HG03135 (cell line): ENCODE results near the gene PCSK5.
"Not testable (repeated sequence)": the region's sequence is repeated elsewhere in the genome, so short reads cannot be mapped to it uniquely, and the experiment has no call there.

ENCODE experiments used
- ATAC-seq: cut with Tn5 transposase; IDR thresholded peaks from one replicate; pipeline ENCODE4 v1.9.1; 2021; ENCODE audit warnings: mild to moderate bottlenecking, moderate library complexity; ENCODE audit not compliant: unreplicated experiment

Gene PCSK5

DNA sequence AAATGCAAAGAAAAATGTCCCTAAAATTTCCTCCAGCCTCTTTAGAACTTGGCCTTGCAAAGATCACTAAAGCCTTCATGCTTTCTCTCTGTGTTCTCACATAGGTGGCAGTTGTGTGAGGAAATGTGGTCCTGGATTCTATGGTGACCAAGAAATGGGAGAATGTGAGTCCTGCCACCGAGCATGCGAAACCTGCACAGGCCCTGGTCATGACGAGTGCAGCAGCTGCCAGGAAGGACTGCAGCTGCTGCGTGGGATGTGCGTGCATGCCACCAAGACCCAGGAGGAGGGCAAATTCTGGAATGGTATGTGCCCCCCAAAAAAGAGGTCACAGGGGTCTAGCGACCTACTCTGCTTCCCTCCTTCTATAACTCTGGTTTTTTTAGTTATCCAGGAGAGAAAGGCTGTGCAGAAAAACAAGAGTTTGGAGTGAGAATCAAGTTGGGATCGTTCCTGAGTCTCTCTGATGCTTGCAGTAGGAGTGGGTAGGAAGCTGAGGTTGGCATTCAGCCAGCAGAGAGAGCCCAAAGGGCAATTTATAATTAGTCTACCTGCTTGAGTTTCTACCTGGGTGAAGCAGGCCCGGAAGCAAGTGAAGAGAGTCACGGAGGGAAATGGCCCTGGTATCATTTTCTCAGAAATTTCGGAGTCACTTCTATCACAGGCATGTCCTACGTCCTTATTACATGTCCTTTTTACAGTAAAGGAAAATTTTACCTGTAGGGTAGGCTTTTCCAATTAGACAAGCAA lies 406.3 kb downstream of the PCSK5 start:
- no peak for ATAC-seq

- ATAC-seq: no peak
These were observed 407.3 kb downstream of the PCSK5 start for GRCh38 chr9:76297721-76298239.

GRCh38 chr9:76298521-76299144 lies 408.2 kb downstream of the PCSK5 start:
- ATAC-seq: no peak

DNA sequence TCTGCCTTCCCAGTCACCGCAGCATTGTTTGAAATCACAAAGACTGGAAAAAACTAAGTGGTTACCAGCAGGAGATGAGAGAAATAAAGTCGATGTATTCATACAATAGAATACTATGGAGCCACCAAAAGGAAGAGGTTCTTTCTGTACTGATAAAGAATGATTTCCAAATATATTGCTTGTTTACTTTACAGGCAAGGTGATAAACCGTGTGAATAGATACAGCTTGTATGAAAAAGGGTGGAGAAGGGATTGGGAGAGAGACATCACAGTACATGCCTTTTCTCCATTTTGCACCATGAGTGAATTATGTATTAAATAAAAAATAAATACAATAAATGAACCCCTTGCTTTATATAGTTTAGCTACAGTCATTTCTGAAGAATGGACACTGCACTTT lies 412.1 kb downstream of the PCSK5 start:
- peak; percentile 19 for ATAC-seq

- peak; percentile 70 for ATAC-seq
These were observed 412.6 kb downstream of the PCSK5 start for GRCh38 chr9:76302947-76303550.

DNA sequence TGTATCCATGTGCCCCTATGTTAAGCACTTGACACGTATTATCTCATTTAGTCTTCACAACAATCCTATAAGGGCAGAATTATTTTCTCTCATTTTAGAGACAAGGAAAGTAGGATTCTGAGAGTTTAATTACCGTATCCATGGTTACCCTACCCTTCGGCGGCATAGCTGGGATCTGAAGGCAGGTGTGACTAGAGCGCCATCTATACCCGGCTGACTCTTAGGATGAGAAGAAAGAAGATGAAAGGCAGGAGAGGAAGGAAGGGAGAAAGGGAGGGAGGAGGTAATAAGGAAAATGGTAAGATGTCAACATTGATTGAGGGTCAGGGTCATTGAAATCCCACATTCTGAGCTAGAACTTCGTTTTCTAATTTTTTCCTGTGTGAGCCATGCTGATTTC lies 416.6 kb downstream of the PCSK5 start:
- not testable (repeated sequence) for ATAC-seq

- ATAC-seq: no peak
These were observed 420.1 kb downstream of the PCSK5 start for GRCh38 chr9:76310577-76310976.

- no peak for ATAC-seq
These were observed 420.5 kb downstream of the PCSK5 start for GRCh38 chr9:76310991-76311390.

GRCh38 chr9:76311537-76311936 lies 421.1 kb downstream of the PCSK5 start:
- ATAC-seq: no peak

DNA sequence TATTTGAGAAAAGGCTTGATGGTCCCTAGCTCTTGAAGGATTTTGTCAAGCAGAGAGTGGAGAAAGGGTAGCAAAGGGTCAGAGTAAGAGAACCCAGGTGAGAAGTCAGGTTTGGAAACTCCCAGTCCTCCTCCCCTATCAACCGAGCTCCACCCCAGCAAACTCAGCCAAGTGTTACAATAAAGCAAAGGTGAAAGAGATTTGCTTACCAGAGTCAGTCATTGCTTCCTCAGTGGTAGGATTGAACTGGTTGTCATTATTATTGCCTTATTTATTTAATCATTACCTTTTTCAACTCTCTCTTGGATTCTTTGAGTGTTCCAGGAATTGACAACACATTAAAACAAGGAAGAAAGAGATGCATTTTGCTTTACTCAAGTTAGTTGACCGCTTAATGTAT lies 423.3 kb downstream of the PCSK5 start:
- ATAC-seq: no peak

DNA sequence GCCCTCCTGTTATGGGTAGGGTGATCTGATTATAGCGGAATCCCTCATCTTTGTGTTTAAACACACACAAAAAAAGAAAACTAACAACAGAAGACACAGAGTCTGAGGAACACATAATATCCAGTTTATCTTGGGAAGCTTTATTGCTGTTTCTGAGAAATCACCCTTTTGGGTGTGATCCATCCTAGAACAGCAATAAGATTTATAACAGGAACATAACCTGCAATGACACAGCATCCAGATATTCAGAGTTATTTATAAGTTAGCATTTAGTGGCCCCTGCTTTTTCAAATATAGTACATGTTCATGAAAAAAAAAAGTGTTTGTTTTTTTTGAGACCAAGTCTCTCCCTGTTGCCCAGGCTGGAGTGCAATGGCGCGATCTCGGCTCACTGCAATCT lies 423.8 kb downstream of the PCSK5 start:
- ATAC-seq: no peak

DNA sequence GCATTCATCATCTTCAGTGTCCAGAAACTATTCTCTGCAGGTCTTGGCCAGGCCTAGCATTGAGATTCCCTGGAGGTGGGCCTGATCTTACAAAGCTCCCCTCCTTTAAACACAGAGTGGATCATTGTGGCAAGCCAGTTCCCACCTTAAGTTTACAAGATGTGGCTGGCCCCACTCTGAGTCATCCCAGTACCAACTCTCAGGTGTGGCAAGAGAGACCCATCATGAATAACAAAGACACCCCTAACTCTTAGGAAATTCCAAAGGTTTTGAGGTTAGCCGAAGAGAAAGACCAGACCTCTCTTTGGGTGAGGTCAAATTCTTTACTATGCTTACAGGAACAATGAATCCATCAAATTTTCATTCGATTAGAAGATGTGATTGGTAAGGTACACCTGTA lies 425.6 kb downstream of the PCSK5 start:
- no peak for ATAC-seq

- not testable (repeated sequence) for ATAC-seq
These were observed 429.0 kb downstream of the PCSK5 start for GRCh38 chr9:76319466-76319865.

DNA sequence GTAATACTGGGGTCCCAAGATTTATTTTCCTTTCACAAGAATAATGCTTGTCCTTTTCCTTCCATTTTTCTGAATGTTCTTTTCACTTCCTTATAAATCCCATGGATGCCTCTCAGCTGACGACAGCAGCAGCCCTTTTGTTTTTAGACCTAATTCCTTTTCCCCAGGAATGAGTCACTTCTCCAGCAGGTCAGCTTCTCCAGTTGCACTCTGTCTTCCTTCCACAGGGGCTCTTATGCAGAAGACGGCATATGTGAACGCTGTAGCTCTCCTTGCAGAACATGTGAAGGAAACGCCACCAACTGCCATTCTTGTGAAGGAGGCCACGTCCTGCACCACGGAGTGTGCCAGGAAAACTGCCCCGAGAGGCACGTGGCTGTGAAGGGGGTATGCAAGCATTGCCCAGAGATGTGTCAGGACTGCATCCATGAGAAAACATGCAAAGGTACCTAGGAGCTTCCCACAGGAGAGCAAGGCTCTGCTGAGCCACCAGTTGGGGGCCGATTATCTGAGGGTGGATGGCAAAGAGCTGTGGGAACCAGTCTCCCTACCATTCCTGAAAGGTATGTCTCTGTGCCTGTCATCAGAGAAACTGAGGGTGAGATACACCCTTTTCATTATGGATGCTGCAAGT lies 430.8 kb downstream of the PCSK5 start:
- no peak for ATAC-seq

GRCh38 chr9:76322810-76323209 lies 432.3 kb downstream of the PCSK5 start:
- no peak for ATAC-seq

- no peak for ATAC-seq
These were observed 433.0 kb downstream of the PCSK5 start for GRCh38 chr9:76323490-76323889.

DNA sequence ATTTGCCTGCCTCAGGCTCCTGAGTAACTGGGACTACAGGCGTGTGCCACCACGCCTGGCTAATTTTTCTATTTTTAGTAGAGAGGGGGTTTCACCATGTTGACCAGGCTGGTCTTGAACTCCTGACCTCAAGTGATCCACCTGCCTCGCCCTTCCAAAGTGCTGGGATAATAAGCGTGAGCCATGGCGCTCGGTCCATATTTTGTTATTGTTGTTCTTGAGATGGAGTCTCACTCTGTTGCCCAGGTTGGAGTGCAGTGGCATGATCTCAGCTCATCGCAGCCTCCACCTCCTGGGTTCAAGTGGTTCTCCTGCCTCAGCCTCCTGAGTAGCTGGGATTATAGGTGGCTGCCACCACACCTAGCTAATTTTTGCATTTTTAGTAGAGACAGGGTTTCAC lies 433.6 kb downstream of the PCSK5 start:
- not testable (repeated sequence) for ATAC-seq

DNA sequence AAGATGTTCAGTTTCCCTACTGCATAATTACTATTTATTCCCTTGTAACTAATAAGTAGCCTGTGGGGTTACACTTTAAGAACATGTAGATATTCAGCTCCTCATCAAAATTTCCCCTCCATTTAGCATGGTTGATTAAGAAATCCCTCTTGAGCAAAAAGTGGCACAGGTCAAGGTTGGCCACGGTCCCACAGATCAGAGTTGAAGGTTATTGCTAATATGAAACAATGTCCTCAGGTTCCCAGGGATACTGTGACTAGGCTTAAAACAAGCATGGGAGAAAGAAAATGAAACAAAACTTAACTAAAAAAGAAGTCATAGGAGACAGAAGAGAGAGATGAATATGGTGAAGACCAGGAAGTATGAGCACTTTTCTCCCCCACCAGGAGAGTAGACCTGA lies 439.6 kb downstream of the PCSK5 start:
- no peak for ATAC-seq

DNA sequence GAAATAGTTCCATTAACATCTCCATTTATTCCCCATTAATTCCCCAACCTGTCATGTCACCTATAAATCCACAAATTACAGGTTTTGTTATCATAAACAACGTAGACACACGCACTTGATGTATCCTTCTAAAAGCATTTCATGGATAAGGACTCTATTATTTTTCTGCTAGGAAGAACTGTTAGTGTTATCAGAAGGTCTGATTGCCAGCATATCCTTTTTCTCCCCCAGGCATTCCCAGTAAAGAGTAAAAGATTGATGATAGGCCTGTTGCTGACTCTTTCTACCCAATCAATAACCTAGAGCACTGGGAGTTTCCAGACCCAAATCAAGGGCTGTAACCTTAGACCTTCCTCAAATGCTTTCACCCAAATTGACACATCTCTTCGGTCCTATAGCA lies 442.9 kb downstream of the PCSK5 start:
- no peak for ATAC-seq

- no peak for ATAC-seq
These were observed 443.5 kb downstream of the PCSK5 start for GRCh38 chr9:76333964-76334363.

DNA sequence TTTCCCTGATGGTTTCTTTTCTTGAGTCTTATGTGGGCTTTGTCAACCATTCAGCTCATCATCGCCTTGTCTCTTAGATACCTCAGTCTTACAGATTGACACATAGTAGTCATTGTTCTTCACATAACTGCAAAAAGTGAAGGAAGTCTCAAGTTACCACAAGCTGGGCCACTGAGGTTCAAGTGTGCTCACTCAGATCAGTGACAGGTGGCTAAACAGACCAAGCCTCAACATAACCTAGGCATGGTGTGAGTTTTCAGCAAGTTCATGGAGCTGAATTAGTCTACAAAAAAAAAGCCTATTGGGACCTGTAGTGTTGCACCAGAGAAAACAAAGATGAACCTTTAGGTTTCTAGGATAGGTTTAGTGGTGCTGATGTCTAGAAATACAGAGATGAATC lies 445.6 kb downstream of the PCSK5 start:
- no peak for ATAC-seq

- ATAC-seq: no peak
These were observed 447.9 kb downstream of the PCSK5 start for GRCh38 chr9:76338418-76338817.
